ENCODE data around the gene KLF7.

KLF7 gene

DNA sequence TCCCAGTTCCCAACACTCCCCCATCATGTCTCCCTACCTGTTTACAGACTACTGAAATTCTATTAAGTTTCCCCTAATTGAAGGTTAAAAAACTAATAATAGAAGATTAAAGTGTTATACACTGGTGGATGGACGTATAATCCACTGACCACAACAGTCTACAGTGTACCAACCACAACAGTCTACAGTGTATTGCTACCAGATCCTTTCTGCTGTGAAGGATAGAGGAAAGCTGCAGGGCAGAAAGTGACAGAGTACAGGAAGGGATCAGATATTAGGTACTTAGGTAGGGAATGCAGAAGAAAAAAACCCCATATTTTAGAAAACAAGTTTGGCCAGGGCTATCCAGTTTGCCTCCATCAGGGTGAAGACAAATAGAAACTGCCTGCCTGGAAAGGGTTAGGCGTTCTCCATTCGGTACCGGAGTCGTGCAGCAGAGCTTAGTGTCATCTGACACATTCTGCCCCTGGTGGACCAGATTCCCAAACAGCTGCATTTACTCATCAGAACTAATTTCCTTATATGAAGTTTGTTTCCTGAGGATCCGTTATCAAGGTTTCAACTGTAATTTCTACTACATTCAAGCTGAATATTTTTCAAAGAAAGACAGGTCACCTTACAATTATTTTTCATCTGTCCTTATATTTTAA lies 49.9 kb downstream of the KLF7 start:
- DNase-seq (ENCODE audit: low spot score), result no peak
- in situ Hi-C loops (cut with MboI; ENCODE audit: low pct_unique_long_range_greater_than_20kb, low sequenced_read_pairs, unreplicated experiment), result no loop called here
- TF ChIP-seq, protein P1, sequence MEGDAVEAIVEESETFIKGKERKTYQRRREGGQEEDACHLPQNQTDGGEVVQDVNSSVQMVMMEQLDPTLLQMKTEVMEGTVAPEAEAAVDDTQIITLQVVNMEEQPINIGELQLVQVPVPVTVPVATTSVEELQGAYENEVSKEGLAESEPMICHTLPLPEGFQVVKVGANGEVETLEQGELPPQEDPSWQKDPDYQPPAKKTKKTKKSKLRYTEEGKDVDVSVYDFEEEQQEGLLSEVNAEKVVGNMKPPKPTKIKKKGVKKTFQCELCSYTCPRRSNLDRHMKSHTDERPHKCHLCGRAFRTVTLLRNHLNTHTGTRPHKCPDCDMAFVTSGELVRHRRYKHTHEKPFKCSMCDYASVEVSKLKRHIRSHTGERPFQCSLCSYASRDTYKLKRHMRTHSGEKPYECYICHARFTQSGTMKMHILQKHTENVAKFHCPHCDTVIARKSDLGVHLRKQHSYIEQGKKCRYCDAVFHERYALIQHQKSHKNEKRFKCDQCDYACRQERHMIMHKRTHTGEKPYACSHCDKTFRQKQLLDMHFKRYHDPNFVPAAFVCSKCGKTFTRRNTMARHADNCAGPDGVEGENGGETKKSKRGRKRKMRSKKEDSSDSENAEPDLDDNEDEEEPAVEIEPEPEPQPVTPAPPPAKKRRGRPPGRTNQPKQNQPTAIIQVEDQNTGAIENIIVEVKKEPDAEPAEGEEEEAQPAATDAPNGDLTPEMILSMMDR (IDR thresholded peaks at IDR 0.05; ENCODE audit: extremely low read depth, insufficient read depth, missing control alignments), result no peak

GRCh38 chr2:207113414-207113813 lies 52.3 kb downstream of the KLF7 start:
- DNase-seq (ENCODE audit: low spot score), result no peak
- TF ChIP-seq, protein P1 (IDR thresholded peaks at IDR 0.05; ENCODE audit: extremely low read depth, insufficient read depth, missing control alignments), result no peak
- in situ Hi-C loops (cut with MboI; ENCODE audit: low pct_unique_long_range_greater_than_20kb, low sequenced_read_pairs, unreplicated experiment), result no loop called here

DNA sequence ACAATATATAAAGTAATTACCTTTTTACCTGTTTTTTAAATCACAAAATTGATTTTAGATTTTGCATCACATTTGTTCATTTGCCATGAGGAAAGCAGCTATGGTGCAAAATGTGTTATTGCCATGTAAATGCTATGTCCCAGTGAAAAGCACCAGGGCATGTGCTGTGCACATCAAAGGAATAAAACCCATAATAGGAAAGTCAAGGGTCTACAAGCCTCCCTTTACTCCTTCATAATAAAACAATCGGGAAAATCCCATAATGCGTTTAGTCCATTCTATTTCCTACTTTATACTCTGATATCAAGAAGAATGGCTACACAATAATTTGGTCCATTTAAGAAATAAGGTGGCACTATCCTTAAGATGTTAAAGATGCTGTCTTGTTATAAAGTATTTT lies 53.0 kb downstream of the KLF7 start:
- in situ Hi-C loops (cut with MboI; ENCODE audit: low pct_unique_long_range_greater_than_20kb, low sequenced_read_pairs, unreplicated experiment), result no loop called here
- TF ChIP-seq, protein P1 (IDR thresholded peaks at IDR 0.05; ENCODE audit: extremely low read depth, insufficient read depth, missing control alignments), result no peak

DNA sequence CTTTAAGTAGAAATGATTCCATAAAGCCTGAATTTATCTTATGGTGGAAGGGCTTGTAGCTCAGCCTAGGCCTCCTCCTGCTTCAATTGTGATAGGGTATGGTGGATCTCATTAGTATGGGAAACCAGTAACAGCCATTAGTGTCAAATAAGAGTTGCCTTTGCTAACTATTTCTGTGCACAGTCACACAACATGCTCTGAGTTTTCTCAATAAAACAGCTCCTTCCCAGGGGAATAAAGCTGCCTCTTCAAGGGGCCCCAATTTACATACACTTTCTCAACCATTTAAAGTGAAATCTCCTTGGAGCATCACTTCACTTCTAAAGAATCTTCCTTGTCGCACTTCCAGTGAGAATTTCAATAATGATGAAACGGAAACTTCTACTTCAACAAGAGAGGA lies 53.4 kb downstream of the KLF7 start:
- in situ Hi-C loops (cut with MboI; ENCODE audit: low pct_unique_long_range_greater_than_20kb, low sequenced_read_pairs, unreplicated experiment), result no loop called here
- TF ChIP-seq, protein P1 (IDR thresholded peaks at IDR 0.05; ENCODE audit: extremely low read depth, insufficient read depth, missing control alignments), result no peak
- no peak for DNase-seq (ENCODE audit: low spot score)

More for the DNA sequence above, 53.0 kb downstream of the KLF7 start:
- no peak for DNase-seq (ENCODE audit: low spot score)

- in situ Hi-C loops (cut with MboI; ENCODE audit: low pct_unique_long_range_greater_than_20kb, low sequenced_read_pairs, unreplicated experiment), result no loop called here
- no peak for DNase-seq (ENCODE audit: low spot score)
- TF ChIP-seq, protein P1 (IDR thresholded peaks at IDR 0.05; ENCODE audit: extremely low read depth, insufficient read depth, missing control alignments), result no peak
Observed at GRCh38 chr2:207111757-207112156, 54.0 kb downstream of the KLF7 start.

- TF ChIP-seq, protein P1 (IDR thresholded peaks at IDR 0.05; ENCODE audit: extremely low read depth, insufficient read depth, missing control alignments), result no peak
- in situ Hi-C loops (cut with MboI; ENCODE audit: low pct_unique_long_range_greater_than_20kb, low sequenced_read_pairs, unreplicated experiment), result no loop called here
- no peak for DNase-seq (ENCODE audit: low spot score)
Observed at GRCh38 chr2:207110715-207111114, 55.0 kb downstream of the KLF7 start.
